Stimulated activated CD4-positive, alpha-beta T cell treated with anti-CD3 and anti-CD28 coated beads, Interleukin-1b, Interleukin-23, amount 100 ng/mL, for 4 hours (primary cell): ENCODE data around the gene WASF3.

Experiments used
- DNase-seq, 2 donors: peaks; one replicate each; pipeline ENCODE4 v3.0.0-alpha.2; 2020; ENCODE audit warnings: low read depth in 2 of 2

The WASF3 gene

GRCh38 chr13:26589754-26590153, 32.3 kb downstream of the WASF3 start:
- DNase-seq, result no peak

GRCh38 chr13:26590379-26590778, 32.9 kb downstream of the WASF3 start:
- no peak for DNase-seq

- no peak for DNase-seq
These were observed 33.5 kb downstream of the WASF3 start for GRCh38 chr13:26590951-26591350.

GRCh38 chr13:26591672-26592071, 34.2 kb downstream of the WASF3 start:
- DNase-seq, result no peak

GRCh38 chr13:26593661-26594060, 36.2 kb downstream of the WASF3 start:
- no peak for DNase-seq

- DNase-seq, result no peak
These were observed 36.9 kb downstream of the WASF3 start for GRCh38 chr13:26594363-26594762.

- DNase-seq, result no peak
These were observed 39.0 kb downstream of the WASF3 start for GRCh38 chr13:26596458-26596857.

- no peak for DNase-seq
These were observed 41.9 kb downstream of the WASF3 start for GRCh38 chr13:26599403-26599802.

GRCh38 chr13:26599860-26600259, 42.4 kb downstream of the WASF3 start:
- DNase-seq, result no peak

- no peak for DNase-seq
These were observed 42.9 kb downstream of the WASF3 start for GRCh38 chr13:26600343-26600742.

- no peak for DNase-seq
These were observed 44.2 kb downstream of the WASF3 start for GRCh38 chr13:26601669-26602068.

GRCh38 chr13:26602783-26603182, 45.3 kb downstream of the WASF3 start:
- DNase-seq, result no peak

GRCh38 chr13:26604784-26605545, 47.5 kb downstream of the WASF3 start:
- no peak for DNase-seq

- no peak for DNase-seq
These were observed 48.4 kb downstream of the WASF3 start for GRCh38 chr13:26605845-26606244.

- no peak for DNase-seq
These were observed 49.1 kb downstream of the WASF3 start for GRCh38 chr13:26606631-26607030.

- no peak for DNase-seq
These were observed 57.2 kb downstream of the WASF3 start for GRCh38 chr13:26614721-26615120.

GRCh38 chr13:26616126-26616525, 58.6 kb downstream of the WASF3 start:
- DNase-seq, result no peak

GRCh38 chr13:26618726-26619125, 61.2 kb downstream of the WASF3 start:
- no peak for DNase-seq

GRCh38 chr13:26619358-26619757, 61.9 kb downstream of the WASF3 start:
- DNase-seq, result no peak

GRCh38 chr13:26621731-26622401, 64.4 kb downstream of the WASF3 start:
- DNase-seq, result no peak

GRCh38 chr13:26623125-26623524, 65.6 kb downstream of the WASF3 start:
- no peak for DNase-seq

- no peak for DNase-seq
These were observed 67.1 kb downstream of the WASF3 start for GRCh38 chr13:26624572-26624971.

- no peak for DNase-seq
These were observed 68.8 kb downstream of the WASF3 start for GRCh38 chr13:26626271-26626670.
